DMS 273 (cell line): Measurements from ENCODE around the gene MED29.
A peak's percentile ranks its signal among the peaks of the same experiment; 100 is the strongest.

Experiments
- DNase-seq: peaks from one replicate; lab custom pipeline; 2025; ENCODE audit not compliant: unreplicated experiment; lab: John Stamatoyannopoulos, UW

Gene MED29

DNA sequence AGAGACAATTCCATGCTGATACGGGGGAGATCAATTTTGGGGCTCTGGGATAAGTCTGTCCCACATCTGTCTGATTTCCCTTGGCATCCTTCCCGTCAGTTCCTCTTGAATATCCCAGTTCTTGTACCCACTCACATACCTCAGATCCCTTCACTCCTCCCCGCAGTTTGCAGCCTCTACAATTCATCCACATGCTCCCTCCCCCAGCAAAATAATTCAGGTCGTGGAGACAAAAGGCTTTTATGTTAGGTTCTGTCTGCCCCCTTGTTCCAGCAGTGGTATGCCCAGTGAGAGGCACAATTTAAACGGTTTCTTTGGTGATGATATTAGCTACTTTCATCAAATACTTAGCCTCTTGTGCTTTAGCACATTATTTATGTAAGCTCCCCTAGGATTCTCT lies 35.0 kb downstream of the MED29 start:
- no peak for DNase-seq

DNA sequence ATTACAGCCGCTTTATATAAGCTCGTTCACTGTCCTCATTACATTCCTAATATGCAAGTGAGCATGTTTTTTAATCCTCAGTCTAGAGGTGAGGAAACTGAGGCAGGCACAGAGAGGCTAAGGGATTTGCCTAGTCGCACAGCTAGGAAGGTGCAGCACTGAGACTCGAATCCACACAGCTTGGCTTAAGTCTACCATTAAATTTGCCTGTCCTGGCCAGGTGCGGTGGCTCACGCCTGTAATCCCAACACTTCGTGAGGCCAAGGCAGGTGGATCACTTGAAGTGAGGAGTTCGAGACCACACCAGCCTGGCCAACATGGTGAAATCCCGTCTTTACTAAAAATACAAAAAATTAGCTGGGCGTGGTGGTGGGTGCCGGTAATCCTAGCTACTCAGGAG lies 36.5 kb downstream of the MED29 start:
- no peak for DNase-seq

DNA sequence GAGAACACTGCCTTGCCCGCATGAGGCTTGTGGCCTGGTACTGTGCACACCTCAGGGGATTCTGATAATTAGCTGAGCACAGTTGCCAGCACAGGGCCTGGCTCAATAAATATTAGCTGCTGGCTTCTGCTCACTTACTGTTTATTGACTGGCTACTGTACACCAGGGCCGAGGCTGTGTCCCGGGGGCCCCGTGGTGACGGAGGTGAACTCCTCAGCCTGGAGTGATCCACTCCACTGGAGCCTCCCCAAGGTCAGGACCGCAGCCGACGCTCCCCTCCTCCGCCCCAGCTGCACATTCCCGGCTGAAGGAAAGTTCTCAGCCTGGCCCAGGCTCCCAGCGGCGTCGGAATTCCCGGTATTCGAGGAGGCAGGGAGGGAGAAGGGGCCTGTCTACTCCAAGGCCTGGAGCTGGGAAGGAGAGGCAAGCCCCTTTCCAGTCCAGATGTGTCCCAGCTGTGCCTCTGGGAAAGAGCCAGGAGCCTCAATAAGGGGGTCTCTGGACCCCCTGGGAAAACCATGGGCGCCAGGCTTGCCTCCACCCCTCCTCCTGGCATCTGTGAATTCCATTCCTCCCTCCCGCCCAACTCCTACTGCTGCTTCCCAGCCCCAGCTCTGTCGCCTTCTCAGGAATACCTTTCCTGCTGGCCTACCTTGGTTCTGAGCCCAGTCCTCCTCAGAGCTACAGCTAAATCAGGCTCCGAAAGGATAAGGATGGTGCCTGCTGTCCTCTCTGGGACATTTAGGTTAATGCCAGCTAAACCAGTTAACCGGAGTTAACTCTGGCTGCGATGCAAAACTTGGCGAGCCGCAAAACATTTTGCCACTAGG lies 37.3 kb downstream of the MED29 start:
- peak; percentile 62 for DNase-seq

DNA sequence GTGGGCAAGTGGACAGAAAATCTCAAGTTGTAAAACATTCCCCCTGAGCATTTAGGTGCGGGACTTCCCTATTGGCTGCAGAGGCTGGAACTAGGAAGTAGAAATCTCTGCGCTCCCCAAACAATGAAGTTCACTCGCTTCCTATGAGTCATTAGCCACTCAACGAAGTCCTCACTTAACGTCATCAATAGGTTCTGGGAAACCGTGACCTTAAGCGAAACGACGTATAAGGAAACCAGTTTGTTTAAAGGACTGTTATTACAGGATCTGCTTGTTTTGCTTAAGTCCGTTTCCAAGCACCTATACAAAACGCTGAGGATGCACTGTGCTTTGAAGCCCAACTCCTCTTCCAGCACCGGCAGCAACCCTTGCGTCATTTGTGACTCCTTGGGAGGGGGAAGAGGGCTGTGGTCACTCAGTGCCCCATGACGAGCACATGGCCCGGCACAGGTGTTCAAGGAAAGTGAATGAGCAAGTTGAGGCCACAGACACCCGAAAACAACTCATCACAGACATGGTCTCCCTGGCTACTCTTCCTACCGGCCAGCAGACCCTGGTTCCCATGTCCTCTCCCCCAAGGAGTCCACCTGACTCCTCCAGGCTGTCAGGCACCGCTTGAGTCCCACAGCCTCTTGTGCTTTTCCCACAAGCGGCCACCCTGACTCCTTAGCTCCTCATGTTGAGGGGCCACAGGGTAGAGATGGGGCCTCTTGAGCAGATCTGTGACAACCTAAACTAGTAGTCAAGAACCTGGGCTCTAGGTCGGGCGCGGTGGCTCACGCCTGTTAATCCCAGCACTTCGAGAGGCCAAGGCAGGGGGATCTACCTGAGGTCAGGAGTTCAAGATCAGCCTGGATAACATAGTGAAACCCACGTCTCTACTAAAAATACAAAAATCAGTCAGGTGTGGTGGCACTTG lies 39.8 kb downstream of the MED29 start:
- peak; percentile 78 for DNase-seq

DNA sequence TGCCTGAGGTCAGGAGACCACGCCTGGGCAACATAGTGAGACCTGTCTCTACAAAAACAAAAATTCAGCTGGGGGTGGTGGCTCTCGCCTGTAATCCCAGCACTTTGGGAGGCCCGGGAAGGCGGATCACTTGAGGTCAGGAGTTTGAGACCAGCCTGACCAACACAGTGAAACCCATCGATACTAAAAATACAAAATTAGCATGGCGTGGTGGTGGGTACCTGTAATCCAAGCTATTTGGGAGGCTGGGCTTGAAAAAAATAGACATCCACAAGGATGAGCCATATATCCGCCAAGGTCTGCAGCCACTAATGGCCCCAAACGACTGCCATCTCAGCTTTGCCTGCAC lies 41.5 kb downstream of the MED29 start:
- no peak for DNase-seq

DNA sequence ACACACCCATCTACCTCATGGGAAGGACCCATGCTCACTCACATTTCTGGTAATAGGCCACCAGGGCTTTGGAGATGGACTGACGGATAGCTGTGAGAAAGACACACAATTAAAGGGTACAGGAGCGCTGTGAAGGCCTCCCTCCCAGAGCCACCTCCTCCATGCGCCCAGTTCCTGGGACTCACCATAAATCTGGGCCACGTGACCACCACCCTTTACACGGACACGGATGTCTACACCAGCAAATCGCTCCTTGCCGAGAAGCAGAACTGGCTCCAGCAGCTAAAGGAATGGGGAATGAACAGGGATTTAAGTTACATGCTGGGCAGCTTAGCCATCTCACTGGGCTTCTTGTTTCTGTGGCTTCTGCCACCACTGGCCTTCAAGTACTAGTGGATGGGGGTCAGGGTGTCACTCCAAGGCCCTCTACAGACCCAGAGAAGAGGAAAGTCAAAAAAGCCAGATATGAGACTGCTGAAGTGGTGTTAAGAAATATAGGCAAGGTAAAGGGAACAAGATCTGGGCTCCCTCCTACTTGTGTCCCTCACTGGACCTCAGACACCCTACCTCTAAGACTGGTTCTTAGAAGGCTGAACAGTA lies 42.4 kb downstream of the MED29 start:
- DNase-seq = no peak

DNA sequence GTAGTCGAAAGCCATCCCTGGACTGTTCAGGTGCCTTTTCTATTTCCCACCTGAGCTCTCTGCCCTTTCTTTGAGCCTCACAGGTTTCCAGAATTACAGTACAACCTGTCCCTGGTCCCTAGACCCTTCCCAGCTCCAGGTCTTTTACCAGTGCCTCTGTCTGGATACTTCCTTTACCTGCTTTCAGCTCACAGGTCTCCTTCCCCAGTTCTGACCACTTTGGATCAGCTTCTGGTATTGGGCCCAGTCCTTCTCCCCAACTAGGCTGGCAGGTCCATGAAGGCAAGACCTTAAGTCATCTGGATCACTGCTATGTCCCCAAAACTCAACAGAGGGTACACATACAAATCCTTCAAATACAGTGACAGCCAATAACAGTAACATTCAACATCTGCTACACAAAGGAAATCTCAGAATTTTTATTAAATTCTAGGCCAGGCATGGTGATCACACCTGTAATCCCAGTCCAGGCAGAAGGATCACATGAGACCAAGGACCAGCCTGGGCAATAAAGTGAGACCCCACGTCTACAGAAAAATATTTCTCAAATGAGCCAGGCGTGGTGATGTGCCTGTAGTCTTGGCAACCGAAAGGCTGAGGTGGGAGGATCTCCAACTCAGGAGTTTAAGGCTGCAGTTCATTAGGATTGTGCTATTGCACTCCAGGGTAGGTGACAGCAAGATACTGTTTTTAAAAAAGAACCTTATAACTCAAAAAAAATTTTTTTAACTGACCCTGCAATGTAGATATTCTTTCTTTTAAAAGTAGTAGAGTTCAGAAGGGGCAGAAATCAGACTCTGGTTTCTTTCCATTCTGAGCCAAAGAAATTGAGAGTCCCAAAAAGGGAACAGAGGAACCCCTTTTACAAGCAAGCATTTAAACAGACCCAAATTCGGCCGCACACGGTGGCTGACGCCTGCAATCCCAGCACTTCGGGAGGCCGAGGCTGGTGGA lies 43.2 kb downstream of the MED29 start:
- DNase-seq = no peak

DNA sequence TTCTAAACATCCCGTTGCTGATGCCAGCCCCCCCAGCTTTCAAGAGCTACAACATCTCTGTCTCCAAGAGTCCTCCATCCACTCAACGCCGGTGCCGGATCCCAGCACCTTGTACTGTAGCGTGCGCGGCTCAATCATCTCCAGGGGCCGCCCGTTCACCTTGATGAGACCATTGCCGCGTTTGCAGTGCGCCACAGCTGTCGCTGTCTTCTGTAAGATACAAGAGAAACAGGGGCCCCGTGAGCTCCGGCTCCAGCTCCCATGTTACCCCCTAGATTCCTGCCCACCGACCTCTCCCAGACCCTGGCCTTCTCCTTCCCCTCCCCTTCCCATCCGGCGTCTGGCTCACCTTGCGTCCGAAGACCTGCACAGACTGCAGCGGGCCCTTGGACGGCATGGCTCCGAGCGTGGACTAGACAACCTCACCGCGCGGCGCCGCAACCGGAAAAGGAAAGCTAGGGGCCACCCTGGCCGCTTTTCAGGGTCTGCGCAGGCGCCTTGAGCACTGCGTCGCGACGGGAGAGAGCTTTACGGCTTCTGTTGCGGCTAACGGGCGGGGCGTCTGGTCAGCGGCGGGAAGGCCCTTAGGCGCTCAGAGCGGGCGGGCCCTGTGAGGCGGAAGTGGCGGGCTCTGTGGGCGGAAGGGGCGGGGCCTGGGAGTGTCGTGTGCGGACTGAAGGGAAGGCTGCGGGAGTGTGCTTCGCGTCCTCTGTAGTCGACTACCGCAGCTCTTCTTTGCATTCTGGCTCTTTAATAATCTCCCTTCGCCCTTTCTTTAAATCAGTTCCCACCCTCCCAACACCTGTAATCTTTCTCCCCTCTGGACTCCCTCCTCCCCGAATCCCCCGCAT lies 44.5 kb downstream of the MED29 start, which contains the start of gene RPS16:
Gene RPS16, minus strand, starts transcription at position 451 of the 851 bp plus-strand sequence. Its CDS starts 54 bp downstream, at position 397.
- DNase-seq = peak; percentile 100

DNA sequence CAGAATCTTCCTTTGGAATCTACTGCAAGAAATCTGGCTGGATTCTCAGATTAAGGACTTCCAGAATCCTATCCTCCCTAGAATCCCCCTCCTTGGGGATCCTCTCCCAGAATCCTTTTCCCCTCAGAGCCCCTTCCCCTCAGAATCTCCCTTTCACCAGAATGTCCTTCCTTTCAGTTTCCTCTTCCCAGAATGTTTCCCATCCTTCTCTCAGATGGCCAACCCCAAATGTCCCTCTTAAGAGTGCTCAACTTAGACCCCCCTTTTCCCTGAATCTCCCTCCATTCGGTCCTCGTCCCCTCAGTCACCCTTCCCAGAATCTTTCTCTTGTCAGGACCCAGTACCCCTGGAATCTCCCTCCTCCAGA lies 45.2 kb downstream of the MED29 start:
- no peak for DNase-seq

DNA sequence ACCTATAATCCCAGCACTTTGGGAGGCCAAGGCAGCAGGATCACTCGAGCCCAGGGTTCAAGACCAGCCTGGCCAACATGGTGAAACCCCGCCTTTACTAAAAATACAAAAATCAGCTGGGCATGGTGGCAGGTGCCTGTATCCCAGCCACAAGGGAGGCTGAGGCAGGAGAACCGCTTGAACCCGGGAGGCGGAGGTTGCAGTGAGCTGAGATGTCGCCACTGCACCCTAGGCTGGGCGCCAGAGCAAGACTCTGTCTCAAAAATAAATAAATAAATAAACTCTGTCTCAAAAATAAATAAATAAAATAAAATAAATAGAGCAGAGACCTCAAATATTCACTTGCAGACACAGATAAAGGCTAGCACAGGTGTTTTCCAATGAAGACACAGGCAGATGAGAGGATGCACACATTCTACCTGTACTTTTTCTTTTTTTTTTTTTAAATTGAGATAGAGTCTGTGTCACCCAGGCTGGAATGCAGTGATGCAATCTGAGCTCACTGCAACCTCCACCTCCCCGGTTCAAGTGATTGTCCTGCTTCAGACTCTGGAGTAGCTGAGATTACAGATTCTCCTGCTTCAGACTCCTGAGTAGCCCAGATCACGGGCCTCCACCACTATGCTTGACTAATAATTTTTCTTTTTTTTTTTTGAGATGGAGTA lies 47.2 kb downstream of the MED29 start:
- no peak for DNase-seq

DNA sequence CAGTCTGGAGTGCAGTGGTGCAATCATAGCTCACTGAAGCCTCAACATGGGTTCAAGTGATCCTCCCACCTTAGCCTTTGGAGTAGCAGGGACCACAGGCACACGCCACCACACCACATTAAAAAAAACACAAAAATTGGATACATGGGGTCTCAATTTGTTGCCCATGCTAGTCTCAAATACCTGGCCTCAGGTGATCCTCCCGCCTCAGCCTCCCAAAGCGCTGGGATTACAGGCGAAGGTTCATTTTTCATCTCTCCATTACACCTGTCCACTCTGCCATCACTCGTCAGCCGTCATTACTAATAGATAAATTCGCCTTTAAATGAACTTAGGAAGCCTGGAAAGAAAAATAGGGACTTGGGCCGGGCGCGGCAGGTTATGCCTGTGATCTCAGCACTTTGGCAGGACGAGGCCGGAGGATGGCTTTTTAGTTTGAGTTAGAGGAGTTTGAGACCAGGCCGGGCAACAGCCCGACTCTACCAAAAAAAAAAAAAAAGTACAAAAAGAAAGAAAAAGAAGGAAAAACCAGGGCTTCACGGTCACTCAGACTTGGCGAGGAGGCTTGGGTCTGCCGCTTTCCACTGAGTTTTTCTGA lies 53.5 kb downstream of the MED29 start:
- DNase-seq = peak; percentile 64

DNA sequence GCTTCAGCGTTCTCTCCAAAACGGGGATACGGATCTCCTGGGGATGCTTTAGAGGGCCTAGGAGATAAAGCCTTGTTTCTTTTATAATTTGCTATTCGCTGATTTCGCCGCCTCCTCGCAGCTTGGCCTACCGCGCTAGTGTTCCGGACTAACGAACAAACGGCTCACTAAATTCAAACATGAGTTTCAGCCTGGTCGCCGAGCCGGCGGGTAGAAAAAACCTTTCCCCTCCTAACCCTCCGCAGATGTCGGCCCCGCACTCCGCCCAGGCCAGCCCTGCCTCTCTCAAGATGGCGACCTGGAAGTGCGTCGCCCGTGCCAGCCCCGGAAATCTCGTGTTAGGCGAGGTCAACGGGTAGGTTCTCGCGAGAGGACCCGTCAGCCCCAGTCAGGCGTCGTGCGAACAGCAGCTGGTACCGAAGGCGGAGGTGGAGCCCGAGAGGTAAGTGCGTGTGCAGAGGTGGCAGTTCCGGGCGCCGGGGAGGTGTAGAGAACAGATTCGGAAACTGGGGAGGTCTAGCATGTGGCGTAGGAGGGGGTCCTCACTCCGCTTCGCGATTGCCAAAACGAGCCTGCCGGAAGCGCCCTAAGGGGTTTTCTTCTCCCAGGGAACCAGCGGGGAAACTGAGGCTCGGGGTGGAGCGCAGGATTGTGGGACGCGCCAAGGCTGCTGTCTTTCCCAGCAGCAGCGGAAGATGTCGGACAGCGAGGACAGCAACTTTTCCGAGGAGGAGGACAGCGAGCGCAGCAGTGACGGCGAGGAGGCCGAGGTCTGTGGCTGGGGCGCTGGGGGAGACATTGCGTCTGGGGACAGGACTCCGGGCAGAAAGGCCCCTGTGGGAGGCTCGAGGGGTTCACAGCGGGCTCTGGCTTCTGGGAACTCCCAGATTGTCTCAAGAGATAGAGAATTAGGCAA lies 54.3 kb downstream of the MED29 start, which contains the start of gene SUPT5H:
Gene SUPT5H, plus strand, starts transcription at position 387 of the 916 bp plus-strand sequence. Its CDS starts 309 bp downstream, at position 696.
- peak; percentile 99 for DNase-seq

DNA sequence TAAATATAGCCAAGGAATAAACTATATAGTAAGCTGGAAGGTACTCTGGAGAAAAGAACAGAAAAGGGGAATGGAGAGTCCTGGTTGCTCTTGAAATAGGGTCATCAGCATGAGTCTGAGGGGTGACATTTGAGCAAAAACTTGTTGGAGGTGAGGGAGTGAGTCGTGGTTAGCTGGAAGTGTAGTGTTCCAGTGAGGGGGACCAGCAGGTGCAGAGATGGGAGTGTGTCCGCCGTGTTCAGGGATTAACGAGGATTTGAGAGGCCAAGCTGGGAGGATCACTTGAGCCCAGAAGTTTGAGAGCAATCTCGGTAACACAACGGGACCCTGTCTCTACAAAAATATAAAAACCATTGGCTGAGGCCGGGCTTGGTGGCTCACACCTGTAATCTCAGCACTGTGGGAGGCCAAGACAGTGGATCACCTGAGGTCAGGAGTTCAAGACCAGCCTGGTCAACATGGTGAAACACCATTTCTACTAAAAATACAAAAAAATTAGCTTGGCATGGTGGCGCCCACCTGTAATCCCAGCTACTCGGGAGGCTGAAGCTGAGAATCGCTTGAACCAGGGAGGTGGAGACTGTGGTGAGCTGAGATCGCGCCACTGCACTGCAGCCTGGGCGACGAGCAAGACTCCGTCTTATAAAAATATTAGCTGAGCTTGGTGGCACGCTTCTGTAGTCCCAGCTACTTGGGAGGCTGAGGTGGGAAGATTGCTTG lies 55.3 kb downstream of the MED29 start:
- no peak for DNase-seq

DNA sequence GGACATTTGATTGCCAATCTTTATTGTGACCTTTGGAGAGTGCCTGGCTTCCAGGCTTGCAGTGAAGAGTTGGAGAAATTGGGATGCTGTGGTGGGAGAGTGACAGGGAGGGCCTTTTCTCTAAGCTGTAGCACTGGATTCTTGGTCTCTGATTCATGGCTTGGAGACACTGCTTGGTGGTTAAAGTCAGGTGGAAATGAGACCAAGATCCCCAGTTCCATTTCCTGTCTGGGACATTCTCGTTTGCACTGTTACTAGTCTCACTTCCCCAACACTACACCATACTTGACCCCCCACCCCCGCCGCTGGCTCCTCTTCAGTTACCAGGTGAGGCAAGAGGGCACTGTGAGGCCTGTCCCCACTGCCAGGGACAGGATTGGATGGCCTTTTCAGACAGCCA lies 57.1 kb downstream of the MED29 start:
- no peak for DNase-seq

DNA sequence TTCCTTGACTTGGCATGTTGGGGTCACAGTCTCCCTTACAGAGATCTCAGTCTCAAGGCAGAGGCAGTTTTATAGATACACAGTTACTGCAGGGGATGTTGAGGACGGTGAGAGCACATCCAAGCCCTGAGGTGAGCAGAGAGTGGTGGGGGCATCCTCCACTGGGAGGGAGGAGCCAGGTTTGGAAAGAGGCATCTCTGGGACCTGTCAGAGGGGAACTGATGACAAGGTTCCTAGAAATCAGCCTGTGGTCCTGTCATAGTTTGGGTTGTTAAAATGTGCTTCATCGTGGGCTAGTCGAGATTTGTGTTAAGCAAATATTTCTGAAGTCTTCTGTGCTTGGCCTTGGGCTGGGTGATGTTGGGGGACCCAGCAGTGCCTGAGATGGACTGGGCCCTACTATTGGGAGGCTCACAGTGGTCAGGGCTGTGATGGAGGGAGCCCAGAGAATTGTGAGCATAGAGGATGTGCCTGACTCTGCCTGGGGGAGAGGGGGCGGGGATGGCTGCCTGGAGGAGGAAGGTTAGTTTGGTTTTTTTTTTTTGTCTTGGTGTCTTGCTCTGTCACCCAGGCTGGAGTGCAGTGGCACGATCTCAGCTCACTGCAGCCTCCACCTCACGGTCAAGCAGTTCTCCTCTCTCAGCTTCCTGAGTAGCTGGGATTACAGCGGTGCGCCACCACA lies 58.1 kb downstream of the MED29 start:
- DNase-seq = no peak
